Activated CD4-positive, alpha-beta T cell treated with anti-CD3 and anti-CD28 coated beads, Interleukin-2, amount 50 U/mL, for 16 hours (primary cell): ENCODE data around the gene DCTD.

Experiments used
- DNase-seq: peaks from one replicate; pipeline ENCODE4 v3.0.0-alpha.2; 2020

The DCTD gene

GRCh38 chr4:182866746-182867145 lies 50.4 kb downstream of the DCTD start:
- no peak for DNase-seq

- DNase-seq, result no peak
Observed at GRCh38 chr4:182863501-182863900, 53.7 kb downstream of the DCTD start.

GRCh38 chr4:182862921-182863320 lies 54.3 kb downstream of the DCTD start:
- DNase-seq, result no peak

- DNase-seq, result no peak
Observed at GRCh38 chr4:182862141-182862875, 54.9 kb downstream of the DCTD start.

GRCh38 chr4:182861346-182861745 lies 55.8 kb downstream of the DCTD start:
- DNase-seq, result no peak

- no peak for DNase-seq
Observed at GRCh38 chr4:182859730-182860129, 57.5 kb downstream of the DCTD start.

- DNase-seq, result no peak
Observed at GRCh38 chr4:182858711-182859110, 58.5 kb downstream of the DCTD start.

- DNase-seq, result no peak
Observed at GRCh38 chr4:182856862-182857261, 60.3 kb downstream of the DCTD start.

- no peak for DNase-seq
Observed at GRCh38 chr4:182855877-182856276, 61.3 kb downstream of the DCTD start.

- DNase-seq, result no peak
Observed at GRCh38 chr4:182855312-182855711, 61.9 kb downstream of the DCTD start.

GRCh38 chr4:182854466-182854865 lies 62.7 kb downstream of the DCTD start:
- no peak for DNase-seq

- DNase-seq, result no peak
Observed at GRCh38 chr4:182853731-182854330, 63.4 kb downstream of the DCTD start.

- DNase-seq, result no peak
Observed at GRCh38 chr4:182848685-182849084, 68.5 kb downstream of the DCTD start.

- DNase-seq, result no peak
Observed at GRCh38 chr4:182847576-182848450, 69.4 kb downstream of the DCTD start.

- no peak for DNase-seq
Observed at GRCh38 chr4:182846036-182846435, 71.2 kb downstream of the DCTD start.

GRCh38 chr4:182845618-182846017 lies 71.6 kb downstream of the DCTD start:
- DNase-seq, result no peak

- DNase-seq, result no peak
Observed at GRCh38 chr4:182843808-182844325, 73.3 kb downstream of the DCTD start.

- no peak for DNase-seq
Observed at GRCh38 chr4:182842759-182843390, 74.3 kb downstream of the DCTD start.

- DNase-seq, result no peak
Observed at GRCh38 chr4:182842104-182842600, 75.0 kb downstream of the DCTD start.

GRCh38 chr4:182840108-182840507 lies 77.1 kb downstream of the DCTD start:
- no peak for DNase-seq
